Stimulated activated CD8-positive, alpha-beta memory T cell treated with anti-CD3 and anti-CD28 coated beads, Interleukin-2, amount 100 ng/mL, for 48 hours (primary cell): ENCODE results near the gene MOB4.

Experiments
- DNase-seq, 2 donors: peaks; one replicate each; pipeline ENCODE4 v3.0.0-alpha.2; 2020; ENCODE audit warnings: low read depth in 2 of 2

Gene MOB4

DNA sequence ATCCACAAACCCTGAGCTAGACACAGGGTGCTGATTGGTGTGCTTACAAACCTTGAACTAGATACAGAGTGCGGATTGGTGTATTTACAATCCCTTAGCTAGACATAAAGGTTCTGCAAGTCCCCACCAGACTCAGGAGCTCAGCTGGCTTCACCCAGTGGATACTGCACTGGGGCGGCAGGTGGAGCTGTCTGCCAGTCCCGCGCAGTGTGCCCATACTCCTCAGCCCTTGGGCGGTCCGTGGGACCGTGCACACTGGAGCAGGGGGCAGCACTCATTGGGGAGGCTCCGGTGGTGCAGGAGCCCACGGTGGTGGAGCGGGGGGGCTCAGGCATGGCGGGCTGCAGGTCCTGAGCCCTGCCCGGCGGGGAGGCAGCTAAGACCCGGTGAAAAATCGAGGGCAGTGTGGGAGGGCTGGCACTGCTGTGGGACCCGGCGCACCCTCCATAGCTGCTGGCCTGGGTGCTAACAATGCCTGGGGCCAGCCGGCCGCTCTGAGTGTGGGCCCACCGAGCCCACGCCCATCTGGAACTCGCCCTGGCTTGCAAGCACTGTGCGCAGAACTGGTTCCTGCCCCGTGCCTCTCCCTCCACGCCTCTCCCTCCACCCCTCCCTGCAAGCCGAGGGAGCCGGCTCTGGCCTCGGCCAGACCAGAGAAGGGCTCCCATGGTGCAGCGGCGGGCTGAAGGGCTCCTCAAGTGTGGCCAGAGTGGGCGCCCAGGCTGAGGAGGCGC lies 75.6 kb downstream of the MOB4 start:
- DNase-seq, result no peak

DNA sequence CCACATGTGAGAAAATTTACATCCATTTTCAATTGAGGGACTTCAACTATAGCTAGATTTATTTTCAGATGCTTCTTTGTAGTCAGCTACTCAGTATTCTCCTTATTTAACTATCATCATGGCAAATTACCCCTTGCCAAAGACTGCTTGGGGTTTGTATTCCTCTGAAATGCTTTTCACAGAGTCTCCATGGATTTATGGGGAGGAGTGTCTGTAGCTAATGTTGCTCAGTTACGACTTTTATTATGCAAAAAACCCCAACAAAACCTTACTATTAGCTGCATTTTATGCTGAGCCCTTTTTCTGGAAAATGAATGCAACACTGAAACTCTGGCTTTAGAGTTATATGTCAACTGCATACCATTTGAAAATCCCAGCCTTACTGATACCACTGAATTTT lies 80.9 kb downstream of the MOB4 start:
- no peak for DNase-seq

DNA sequence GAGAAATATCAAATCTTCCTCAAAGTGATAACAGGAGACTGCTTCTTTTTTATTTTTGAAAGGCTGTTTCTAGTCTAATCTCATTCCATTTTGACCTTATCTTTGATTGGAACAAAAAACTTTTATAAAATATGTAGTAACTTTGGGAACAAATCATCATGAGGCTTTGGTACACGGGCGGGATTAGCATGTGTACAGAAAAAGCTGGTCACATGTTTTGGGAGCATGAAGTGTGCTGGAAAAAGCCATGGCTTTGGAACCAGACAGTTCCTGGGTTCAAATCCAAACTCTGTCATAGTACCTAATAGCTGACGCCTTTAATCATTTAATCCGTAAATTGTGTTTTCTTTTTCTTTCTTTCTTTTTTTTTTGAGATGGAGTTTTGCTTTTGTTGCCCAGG lies 81.3 kb downstream of the MOB4 start:
- no peak for DNase-seq

DNA sequence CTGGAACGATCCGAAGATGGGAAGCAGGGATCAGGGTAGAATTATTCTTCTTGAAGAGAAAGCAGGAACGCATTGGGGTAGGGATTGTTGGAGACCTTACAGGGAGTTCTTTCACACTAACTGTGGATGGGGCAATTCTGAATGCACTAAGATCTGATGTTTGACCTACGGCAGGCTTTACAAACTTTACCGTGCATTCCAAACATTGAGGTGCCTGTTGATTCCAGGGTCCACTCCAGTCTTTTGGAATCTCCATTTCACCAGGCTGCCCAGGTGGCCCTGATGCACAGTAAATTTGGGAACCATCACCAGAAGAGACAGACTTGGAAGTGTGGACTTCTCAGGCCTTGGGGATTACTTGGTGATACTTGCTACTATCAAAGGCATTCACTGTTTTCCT lies 82.6 kb downstream of the MOB4 start:
- DNase-seq, result no peak

DNA sequence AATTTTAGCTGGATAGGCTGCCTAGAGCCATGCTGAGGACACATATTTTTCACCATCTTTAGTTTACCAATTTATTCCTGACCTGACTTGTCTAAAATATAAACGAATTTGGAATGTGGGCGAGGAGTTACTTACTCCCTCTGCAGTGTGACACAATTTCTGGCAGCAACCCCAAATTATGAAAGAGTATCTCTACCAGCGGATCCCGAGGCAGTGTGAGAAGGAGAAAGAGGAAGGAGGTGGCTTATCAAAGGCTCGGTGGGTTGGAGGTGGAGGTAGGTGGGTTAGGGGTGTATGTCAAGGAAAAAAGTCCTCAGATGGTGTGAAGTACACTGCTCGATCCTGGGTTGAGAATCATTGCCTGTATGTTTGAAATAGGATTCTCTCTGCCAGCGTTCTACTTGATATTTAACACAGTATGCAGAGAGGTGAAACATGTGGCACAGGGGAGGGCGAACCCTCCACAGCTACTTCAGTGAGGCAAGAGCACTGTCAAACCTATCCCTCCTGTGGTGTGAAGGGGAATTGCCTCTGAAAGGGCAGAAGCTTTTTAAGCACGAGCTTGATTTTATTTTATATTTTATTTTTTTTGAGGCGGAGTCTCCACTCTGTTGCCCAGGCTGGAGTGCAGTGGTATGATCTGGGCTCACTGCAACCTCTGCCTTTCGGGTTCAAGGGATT lies 83.6 kb downstream of the MOB4 start:
- DNase-seq, result no peak

DNA sequence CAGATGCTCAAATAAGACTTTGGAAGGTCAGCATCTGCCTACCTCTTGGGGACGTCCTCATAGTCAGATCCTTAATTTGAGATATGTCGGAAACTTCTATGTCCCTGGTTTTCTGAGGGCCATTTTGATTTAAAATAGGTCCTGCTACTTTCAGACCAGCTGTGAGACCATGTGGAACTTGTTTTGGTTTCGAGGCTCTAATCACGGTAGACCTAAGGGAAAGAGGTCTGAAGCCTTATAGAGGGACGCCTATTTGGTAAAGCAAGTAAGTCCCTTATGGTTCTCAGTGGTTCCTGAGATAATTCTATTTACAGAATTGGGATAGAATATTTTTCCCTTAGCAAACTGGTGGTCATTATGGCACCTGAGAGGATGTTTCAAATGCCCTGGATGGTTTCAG lies 84.4 kb downstream of the MOB4 start:
- no peak for DNase-seq

DNA sequence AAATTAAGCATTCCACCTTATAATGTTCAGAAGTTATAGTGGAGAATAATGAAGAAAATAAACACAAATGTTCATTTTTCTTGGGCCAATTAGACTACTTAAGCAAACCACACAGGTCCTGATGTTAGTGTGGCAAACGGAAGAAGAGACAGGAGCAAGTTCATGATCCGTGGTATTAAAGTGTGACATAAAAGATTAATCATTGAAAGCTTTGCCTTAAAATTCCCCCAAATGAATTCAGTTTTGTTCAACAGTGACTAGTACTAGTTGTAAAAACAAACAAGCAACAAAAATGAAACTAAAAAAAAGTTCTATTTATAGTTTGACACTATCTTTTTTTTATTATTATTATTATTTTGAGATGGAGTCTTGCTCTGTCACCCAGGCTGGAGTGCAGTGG lies 85.9 kb downstream of the MOB4 start:
- no peak for DNase-seq
